ENCODE data around the gene ASS1. TPM values are rescaled to one million over a fixed set of nuclear protein-coding genes. Genes with fewer than 3 reads are reported as not detected.

Gene ASS1
- total RNA-seq, 1 donor from 2014 or later = 1.6 TPM

- H3K4me3 Mint-ChIP-seq = no peak overlapping the region
- no peak for DNase-seq
- intact Hi-C loops (cut with micrococcal nuclease) = no loop called here
- ATAC-seq (ENCODE audit: low read depth) = no peak
- no peak overlapping the region for H3K27ac Mint-ChIP-seq
- no peak for TF ChIP-seq CTCF (IDR thresholded peaks at IDR 0.05)
- peaks cover 7% of the 10 kb centered on the region for H3K9me3 Mint-ChIP-seq
- ChIA-PET CTCF (no interaction called here), POLR2A (no interaction called here)
- no peaks in the 10 kb centered on the region for H3K4me1 Mint-ChIP-seq
- peaks cover 10% of the 10 kb centered on the region for H3K27me3 Mint-ChIP-seq
- H3K36me3 Mint-ChIP-seq (ENCODE audit: low read depth) = no peaks in the 10 kb centered on the region
Measured at GRCh38 chr9:130513078-130513477, 68.3 kb downstream of the ASS1 start.

- POLR2A ChIA-PET = no interaction called here
- TF ChIP-seq CTCF (IDR thresholded peaks at IDR 0.05) = no peak
- Mint-ChIP-seq H3K4me1 (peaks cover 5% of the 10 kb centered on the region), H3K36me3 (ENCODE audit: low read depth) (no peaks in the 10 kb centered on the region), H3K27me3 (peaks cover 20% of the 10 kb centered on the region), H3K4me3 (no peak overlapping the region), H3K27ac (no peak overlapping the region), H3K9me3 (no peaks in the 10 kb centered on the region)
- intact Hi-C loops (cut with micrococcal nuclease) = no loop called here
- DNase-seq = no peak
- CTCF ChIA-PET = no interaction called here
- no peak for ATAC-seq (ENCODE audit: low read depth)
Measured at GRCh38 chr9:130518233-130518632, 73.5 kb downstream of the ASS1 start.

- Mint-ChIP-seq H3K9me3 (no peaks in the 10 kb centered on the region), H3K27me3 (peaks cover 21% of the 10 kb centered on the region), H3K36me3 (ENCODE audit: low read depth) (no peaks in the 10 kb centered on the region), H3K27ac (no peak overlapping the region), H3K4me3 (no peak overlapping the region), H3K4me1 (peaks cover 5% of the 10 kb centered on the region)
- intact Hi-C loops (cut with micrococcal nuclease) = no loop called here
- TF ChIP-seq CTCF (IDR thresholded peaks at IDR 0.05) = no peak
- ATAC-seq (ENCODE audit: low read depth) = no peak
- no peak for DNase-seq
- ChIA-PET CTCF (no interaction called here), POLR2A (no interaction called here)
Measured at GRCh38 chr9:130518943-130519799, 74.4 kb downstream of the ASS1 start.

- H3K4me3 Mint-ChIP-seq = no peak overlapping the region
- DNase-seq (no peak), ATAC-seq (ENCODE audit: low read depth) (no peak)
- H3K36me3 Mint-ChIP-seq (ENCODE audit: low read depth) = no peaks in the 10 kb centered on the region
- CTCF ChIA-PET = no interaction called here
- peaks cover 5% of the 10 kb centered on the region for H3K4me1 Mint-ChIP-seq
- H3K9me3 Mint-ChIP-seq = no peaks in the 10 kb centered on the region
- POLR2A ChIA-PET = no interaction called here
- H3K27me3 Mint-ChIP-seq = peaks cover 21% of the 10 kb centered on the region
- intact Hi-C loops (cut with micrococcal nuclease) = no loop called here
- H3K27ac Mint-ChIP-seq = no peak overlapping the region
- no peak for TF ChIP-seq CTCF (IDR thresholded peaks at IDR 0.05)
Measured at GRCh38 chr9:130519927-130520326, 75.2 kb downstream of the ASS1 start.

- no peaks in the 10 kb centered on the region for H3K36me3 Mint-ChIP-seq (ENCODE audit: low read depth)
- ChIA-PET CTCF (no interaction called here), POLR2A (no interaction called here)
- H3K27ac Mint-ChIP-seq = no peak overlapping the region
- peaks cover 5% of the 10 kb centered on the region for H3K4me1 Mint-ChIP-seq
- ATAC-seq (ENCODE audit: low read depth) = no peak
- H3K27me3 Mint-ChIP-seq = peaks cover 21% of the 10 kb centered on the region
- H3K9me3 Mint-ChIP-seq = no peaks in the 10 kb centered on the region
- no peak overlapping the region for H3K4me3 Mint-ChIP-seq
- no peak for TF ChIP-seq CTCF (IDR thresholded peaks at IDR 0.05)
- no peak for DNase-seq
- intact Hi-C loops (cut with micrococcal nuclease) = no loop called here
Measured at GRCh38 chr9:130521715-130522114, 77.0 kb downstream of the ASS1 start.
